SK-N-SH (cell line): ENCODE data around the gene EFCAB6. TPM values are rescaled to one million over a fixed set of nuclear protein-coding genes. Genes with fewer than 3 reads are reported as not detected.

Experiments
- CTCF ChIA-PET: fragments of 300-600, 350-600 bp; formaldehyde crosslinking; extraction: SDS; loops from one replicate; lab custom pipeline; 2021; lab: Yijun Ruan, JAX
- POLR2A ChIA-PET: fragments of 350-600 bp; sonication (Branson Sonifier 250); formaldehyde crosslinking; extraction: SDS; loops from one replicate; lab custom pipeline; 2020; ENCODE audit warnings: antibody characterized with exemption, inconsistent platforms; lab: Yijun Ruan, JAX
- DNase-seq: peaks from one replicate; pipeline ENCODE4 v3.0.0; 2012
- H2AFZ ChIP-seq: fragments of 200-600 bp; sonication (generic); 2 replicates; pipeline ENCODE4 v1.8.1; 2016; ENCODE audit warnings: antibody characterized with exemption, mild to moderate bottlenecking, low read depth
- H3F3A ChIP-seq: fragments of 200-600 bp; sonication (generic); replicated peaks from 2 replicates; pipeline ENCODE3; 2016; ENCODE audit warnings: antibody characterized with exemption, mild to moderate bottlenecking; ENCODE audit not compliant: insufficient read depth
- H3K27ac ChIP-seq, 2 experiments: fragments of 200-500 bp in 1 of 2; fragments of 200-600 bp in 1 of 2; sonication (Bioruptor generic) in 1 of 2; sonication (generic), shearing (Covaris generic) in 1 of 2; 2 replicates each; pipeline versions ENCODE4 v1.5.1 to v1.6.1; 2014 to 2016; ENCODE audit warnings: low read depth in 2 of 2, inconsistent platforms in 1 of 2, low read length in 1 of 2, mild to moderate bottlenecking in 1 of 2, mixed read lengths in 1 of 2
- H3K27me3 ChIP-seq: fragments of 200-600 bp; sonication (generic), shearing (Covaris generic); 2 replicates; pipeline ENCODE4 v1.6.1; 2016; ENCODE audit warnings: mixed run types; ENCODE audit not compliant: insufficient read depth
- H3K36me3 ChIP-seq, 2 experiments: fragments of 200-500 bp in 1 of 2; fragments of 200-600 bp in 1 of 2; sonication (Bioruptor generic) in 1 of 2; sonication (generic) in 1 of 2; replicated peaks in 1 of 2; 2 replicates each; pipeline versions ENCODE3 to v1.5.1; 2014 to 2016; ENCODE audit warnings: low read length in 1 of 2, mild to moderate bottlenecking in 1 of 2; ENCODE audit not compliant: insufficient read depth in 2 of 2, control insufficient read depth in 1 of 2
- H3K4me1 ChIP-seq, 2 experiments: fragments of 200-500 bp in 1 of 2; fragments of 200-600 bp in 1 of 2; sonication (Bioruptor generic) in 1 of 2; sonication (generic), shearing (Covaris generic) in 1 of 2; 2 replicates each; pipeline versions ENCODE4 v1.5.1 to v1.6.1; 2014 to 2016; ENCODE audit warnings: low read depth in 1 of 2, low read length in 1 of 2, mixed run types in 1 of 2; ENCODE audit not compliant: insufficient read depth in 2 of 2, control insufficient read depth in 1 of 2
- H3K4me2 ChIP-seq: fragments of 200-600 bp; sonication (generic), shearing (Covaris generic); 2 replicates; pipeline ENCODE4 v1.6.1; 2017; ENCODE audit warnings: mixed run types
- H3K4me3 ChIP-seq, 2 experiments: fragments of 200-500 bp in 1 of 2; fragments of 200-600 bp in 1 of 2; sonication (Bioruptor generic) in 1 of 2; sonication (generic), shearing (Covaris generic) in 1 of 2; 2 replicates each; pipeline versions ENCODE4 v1.5.1 to v1.8.1; 2014 to 2016; ENCODE audit warnings: low read depth in 2 of 2, inconsistent platforms in 1 of 2, low read length in 1 of 2, mild to moderate bottlenecking in 1 of 2, mixed read lengths in 1 of 2, moderate library complexity in 1 of 2
- H3K79me2 ChIP-seq: fragments of 200-600 bp; sonication (generic); 2 replicates; pipeline ENCODE4 v1.8.1; 2017; ENCODE audit warnings: mild to moderate bottlenecking; ENCODE audit not compliant: insufficient read depth
- H3K9ac ChIP-seq: fragments of 200-600 bp; sonication (generic); 2 replicates; pipeline ENCODE4 v1.6.1; 2017; ENCODE audit warnings: mixed run types
- H3K9me2 ChIP-seq: fragments of 200-600 bp; sonication (generic); 2 replicates; pipeline ENCODE4 v1.6.1; 2017; ENCODE audit warnings: mixed run types
- H3K9me3 ChIP-seq: fragments of 200-600 bp; sonication (generic); 2 replicates; pipeline ENCODE4 v1.6.1; 2017; ENCODE audit warnings: mixed run types, mild to moderate bottlenecking, moderate library complexity
- H4K20me1 ChIP-seq: fragments of 200-600 bp; sonication (generic); 2 replicates; pipeline ENCODE4 v1.6.1; 2017; ENCODE audit warnings: mild to moderate bottlenecking, mixed run types; ENCODE audit not compliant: insufficient read depth
- CHD2 ChIP-seq: fragments of 150-350 bp; IDR thresholded peaks from 2 replicates; pipeline ENCODE4 v1.6.1; 2018; ENCODE audit warnings: low read length; ENCODE audit not compliant: partially characterized antibody
- CTCF ChIP-seq: fragments of 200-600 bp; sonication (generic); IDR thresholded peaks from 2 replicates; pipeline ENCODE4 v1.6.1; 2017; ENCODE audit warnings: antibody characterized with exemption, mild to moderate bottlenecking, moderate library complexity
- ELF1 ChIP-seq: IDR thresholded peaks from 2 replicates; pipeline ENCODE4 v1.4.0; 2012
- EZH2phosphoT487 ChIP-seq: fragments of 200-600 bp; sonication (generic); IDR thresholded peaks from 2 replicates; pipeline ENCODE4 v1.6.1; 2017; ENCODE audit warnings: low read depth, mixed run types, mild to moderate bottlenecking, antibody characterized with exemption, moderate library complexity, borderline replicate concordance
- FOSL2 ChIP-seq: IDR thresholded peaks from 2 replicates; pipeline ENCODE4 v1.4.0; 2012; ENCODE audit warnings: low read depth, mild to moderate bottlenecking, moderate library complexity, borderline replicate concordance
- FOXJ3 ChIP-seq: sonication (generic); formaldehyde crosslinking; IDR thresholded peaks from 2 replicates; pipeline ENCODE4 v1.5.1; 2020; ENCODE audit warnings: mild to moderate bottlenecking, missing genetic modification reagents
- FOXM1 ChIP-seq: IDR thresholded peaks from 2 replicates; pipeline ENCODE4 v1.4.0; 2012; ENCODE audit warnings: low read depth, mild to moderate bottlenecking
- GABPA ChIP-seq: IDR thresholded peaks from 2 replicates; pipeline ENCODE4 v1.4.0; 2012; ENCODE audit warnings: low read depth, mild to moderate bottlenecking
- GATA2 ChIP-seq: sonication (generic); formaldehyde crosslinking; IDR thresholded peaks from 2 replicates; pipeline ENCODE4 v1.5.0; 2020; ENCODE audit warnings: mild to moderate bottlenecking, missing genetic modification reagents
- IRF3 ChIP-seq: fragments of 150-350 bp; IDR thresholded peaks from 2 replicates; pipeline ENCODE4 v1.6.1; 2016; ENCODE audit warnings: mild to moderate bottlenecking, low read depth, low read length
- JUND ChIP-seq: IDR thresholded peaks from 2 replicates; pipeline ENCODE4 v1.4.0; 2012
- MEF2A ChIP-seq: IDR thresholded peaks from 2 replicates; pipeline ENCODE4 v1.4.0; 2012; ENCODE audit warnings: low read depth, borderline replicate concordance
- NFIC ChIP-seq: IDR thresholded peaks from 2 replicates; pipeline ENCODE4 v1.4.0; 2012; ENCODE audit warnings: borderline replicate concordance
- NRF1 ChIP-seq: IDR thresholded peaks from 2 replicates; pipeline ENCODE4 v1.6.1; 2012; ENCODE audit warnings: low read depth, mild to moderate bottlenecking, low read length
- RAD21 ChIP-seq: IDR thresholded peaks from 2 replicates; pipeline ENCODE4 v1.6.1; 2012; ENCODE audit warnings: mild to moderate bottlenecking, low read length
- RCOR1 ChIP-seq: fragments of 150-350 bp; IDR thresholded peaks from 2 replicates; pipeline ENCODE4 v1.6.1; 2017; ENCODE audit warnings: antibody characterized with exemption, low read length
- RFX5 ChIP-seq: IDR thresholded peaks from 2 replicates; pipeline ENCODE4 v1.6.1; 2012; ENCODE audit warnings: mild to moderate bottlenecking, improper control_type of control experiment, low read length
- SIN3A ChIP-seq: IDR thresholded peaks from 2 replicates; pipeline ENCODE4 v1.6.1; 2012; ENCODE audit warnings: low read depth, mild to moderate bottlenecking, low read length, moderate library complexity, borderline replicate concordance
- TAF1 ChIP-seq: IDR thresholded peaks from 2 replicates; pipeline ENCODE4 v1.6.1; 2012; ENCODE audit warnings: low read depth, mild to moderate bottlenecking, low read length, moderate library complexity, borderline replicate concordance
- TCF12 ChIP-seq: IDR thresholded peaks from 2 replicates; pipeline ENCODE4 v1.4.0; 2012
- TEAD4 ChIP-seq: IDR thresholded peaks from 2 replicates; pipeline ENCODE4 v1.4.0; 2012; ENCODE audit warnings: mild to moderate bottlenecking, borderline replicate concordance; ENCODE audit not compliant: insufficient read depth
- YY1 ChIP-seq: IDR thresholded peaks from 2 replicates; pipeline ENCODE4 v1.4.0; 2012; ENCODE audit warnings: low read depth, mild to moderate bottlenecking
- WGBS: methylation state at CpG from one replicate; pipeline ENCODE4 v1.1.6; 2017; ENCODE audit warnings: low lambda C conversion rate; 5-methylcytosine and 5-hydroxymethylcytosine counted together
- polyA plus RNA-seq, 3 experiments: library from polyadenylated mRNA; depleted of rRNA; stranded (reverse); fragments of >200 nt; gene quantifications; 2 replicates each; pipeline ENCODE4 v1.2.3, GENCODE V29; 2012
- TF ChIP-seq, protein P1 (sequence below): IDR thresholded peaks from 2 replicates; pipeline ENCODE4 v1.4.0; 2012; ENCODE audit warnings: low read depth

Gene EFCAB6
- polyA plus RNA-seq, 1 of the 3 experiments (the other 2 are of a cell fraction): 0.46 TPM

GRCh38 chr22:43630451-43630850 is 181.7 kb downstream of the EFCAB6 start:
- DNase-seq: no peak
- ChIA-PET POLR2A (no interaction called here), CTCF (no interaction called here)
- Histone ChIP-seq H3K4me1 (no peaks in the 10 kb centered on the region), H3K27me3 (no peaks in the 10 kb centered on the region), H3K27ac (no peak overlapping the region), H4K20me1 (no peaks in the 10 kb centered on the region), H3K4me3 (no peak overlapping the region), H3F3A (no peaks in the 10 kb centered on the region), H3K79me2 (no peaks in the 10 kb centered on the region), H3K9me3 (no peaks in the 10 kb centered on the region), H3K9ac (no peak overlapping the region), H3K9me2 (no peaks in the 10 kb centered on the region), H3K4me2 (no peak overlapping the region), H2AFZ (no peak overlapping the region), H3K36me3 (no peaks in the 10 kb centered on the region)
- TF ChIP-seq MEF2A (no peak), FOSL2 (no peak), GABPA (no peak), GATA2 (CRISPR knock-in tag) (no peak), NRF1 (no peak), CHD2 (no peak), RCOR1 (no peak), NFIC (no peak), IRF3 (no peak), FOXM1 (no peak), YY1 (no peak), JUND (no peak), ELF1 (no peak), SIN3A (no peak), CTCF (no peak)
- TF ChIP-seq, protein P1, sequence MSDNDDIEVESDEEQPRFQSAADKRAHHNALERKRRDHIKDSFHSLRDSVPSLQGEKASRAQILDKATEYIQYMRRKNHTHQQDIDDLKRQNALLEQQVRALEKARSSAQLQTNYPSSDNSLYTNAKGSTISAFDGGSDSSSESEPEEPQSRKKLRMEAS: no peak
- WGBS: 98% methylated on average over 5 of the region's 12 CpGs

- H2AFZ ChIP-seq: no peak overlapping the region
- POLR2A ChIA-PET: no interaction called here
- no peaks in the 10 kb centered on the region for H3K27me3 ChIP-seq
- H3K4me2 ChIP-seq: no peak overlapping the region
- H4K20me1 ChIP-seq: no peaks in the 10 kb centered on the region
- H3K36me3 ChIP-seq: no peaks in the 10 kb centered on the region
- CTCF ChIA-PET: no interaction called here
- H3K4me1 ChIP-seq: no peaks in the 10 kb centered on the region
- H3K9ac ChIP-seq: no peak overlapping the region
- no peak overlapping the region for H3K27ac ChIP-seq
- DNase-seq: no peak
- TF ChIP-seq TEAD4 (no peak), NRF1 (no peak), RFX5 (no peak), RCOR1 (no peak), ELF1 (no peak), FOXJ3 (CRISPR knock-in tag) (no peak), EZH2phosphoT487 (no peak), RAD21 (no peak), TCF12 (no peak), TAF1 (no peak)
- H3K9me3 ChIP-seq: no peaks in the 10 kb centered on the region
- H3K4me3 ChIP-seq: no peak overlapping the region
- H3K79me2 ChIP-seq: no peaks in the 10 kb centered on the region
- WGBS: 77% methylated on average over 7 of the region's 16 CpGs
- H3K9me2 ChIP-seq: no peaks in the 10 kb centered on the region
- peaks cover 6% of the 10 kb centered on the region for H3F3A ChIP-seq
These were observed 183.9 kb downstream of the EFCAB6 start for GRCh38 chr22:43628250-43628649.
